HEK293 (cell line): Measurements from ENCODE around the gene WAC.

Source experiments
- CTCF ChIA-PET: fragments of 350-600 bp; formaldehyde crosslinking; extraction: SDS; loops from one replicate; lab custom pipeline; 2021; ENCODE audit warnings: antibody characterized with exemption; lab: Yijun Ruan, JAX
- POLR2A ChIA-PET: fragments of 300-600 bp; formaldehyde crosslinking; extraction: SDS; loops from one replicate; lab custom pipeline; 2020; ENCODE audit warnings: antibody characterized with exemption, inconsistent platforms; lab: Yijun Ruan, JAX
- H3K27ac ChIP-seq: fragments of 200-500 bp; sonication (Bioruptor generic); 2 replicates; pipeline ENCODE4 v1.5.1; 2014; ENCODE audit warnings: low read depth, low read length, control low read depth, inconsistent platforms; ENCODE audit errors: extremely low read depth
- H3K36me3 ChIP-seq, 2 experiments: fragments of 200-500 bp in 1 of 2; sonication (Bioruptor generic) in 1 of 2; 1 replicate in 1 of 2; 2 replicates in 1 of 2; pipeline ENCODE4 v1.5.1; 2014 to 2017; ENCODE audit warnings: inconsistent platforms in 2 of 2, low read length in 2 of 2; ENCODE audit not compliant: control insufficient read depth in 2 of 2, insufficient read depth in 1 of 2
- H3K4me1 ChIP-seq: fragments of 200-500 bp; sonication (Bioruptor generic); 2 replicates; pipeline ENCODE4 v1.5.1; 2014; ENCODE audit warnings: mild to moderate bottlenecking, low read length, inconsistent platforms; ENCODE audit not compliant: control insufficient read depth, insufficient read depth
- H3K4me3 ChIP-seq: 2 replicates; pipeline ENCODE4 v1.5.1; 2011; ENCODE audit warnings: low read depth, mild to moderate bottlenecking, control low read depth, low read length, moderate library complexity
- H3K9me3 ChIP-seq: fragments of 200-500 bp; sonication (Bioruptor generic); 2 replicates; pipeline ENCODE4 v1.5.1; 2014; ENCODE audit warnings: low read depth, low read length, inconsistent platforms; ENCODE audit not compliant: control insufficient read depth, insufficient read depth
- ATF2 ChIP-seq: fragments of 450-650 bp; formaldehyde crosslinking; IDR thresholded peaks from 2 replicates; pipeline ENCODE4 v1.5.1; 2016; ENCODE audit warnings: missing biosample characterization, missing genetic modification characterization, low read depth
- MYNN ChIP-seq: fragments of 450-650 bp; formaldehyde crosslinking; IDR thresholded peaks from 2 replicates; pipeline ENCODE4 v1.5.1; 2016; ENCODE audit warnings: missing biosample characterization, missing genetic modification characterization, borderline replicate concordance
- PRDM10 ChIP-seq: fragments of 450-650 bp; formaldehyde crosslinking; IDR thresholded peaks from 2 replicates; pipeline ENCODE4 v1.5.1; 2016; ENCODE audit warnings: missing biosample characterization, missing genetic modification characterization
- SCRT1 ChIP-seq: fragments of 450-650 bp; formaldehyde crosslinking; IDR thresholded peaks from 2 replicates; pipeline ENCODE4 v1.5.1; 2016; ENCODE audit warnings: missing biosample characterization, missing genetic modification characterization, borderline replicate concordance
- TCF7L2 ChIP-seq: IDR thresholded peaks from 2 replicates; pipeline ENCODE4 v1.6.1; 2011; ENCODE audit warnings: low read depth, mild to moderate bottlenecking, inconsistent platforms, low read length, moderate library complexity, borderline replicate concordance
- TRIM28 ChIP-seq: IDR thresholded peaks from 2 replicates; pipeline ENCODE4 v1.6.1; 2011; ENCODE audit warnings: low read length, control low read depth, borderline replicate concordance
- ZFP37 ChIP-seq: fragments of 450-650 bp; formaldehyde crosslinking; IDR thresholded peaks from 2 replicates; pipeline ENCODE4 v1.5.1; 2016; ENCODE audit warnings: missing biosample characterization, missing genetic modification characterization
- ZNF114 ChIP-seq: fragments of 450-650 bp; formaldehyde crosslinking; IDR thresholded peaks from 2 replicates; pipeline ENCODE4 v1.5.0; 2017; ENCODE audit warnings: missing biosample characterization, missing genetic modification characterization
- ZNF184 ChIP-seq: fragments of 450-650 bp; IDR thresholded peaks from 2 replicates; pipeline ENCODE4 v1.5.1; 2018; ENCODE audit warnings: missing biosample characterization, mild to moderate bottlenecking, missing genetic modification characterization
- ZNF24 ChIP-seq: fragments of 450-650 bp; formaldehyde crosslinking; IDR thresholded peaks from 2 replicates; pipeline ENCODE4 v1.5.1; 2016; ENCODE audit warnings: missing biosample characterization, missing genetic modification characterization
- ZNF324 ChIP-seq: fragments of 450-650 bp; formaldehyde crosslinking; IDR thresholded peaks from 2 replicates; pipeline ENCODE4 v1.5.1; 2016; ENCODE audit warnings: missing biosample characterization, missing genetic modification characterization
- ZNF391 ChIP-seq: fragments of 450-650 bp; formaldehyde crosslinking; IDR thresholded peaks from 2 replicates; pipeline ENCODE4 v1.5.1; 2016; ENCODE audit warnings: low read depth, missing biosample characterization, missing genetic modification characterization, borderline replicate concordance
- ZNF580 ChIP-seq: fragments of 450-650 bp; formaldehyde crosslinking; IDR thresholded peaks from 2 replicates; pipeline ENCODE4 v1.5.1; 2016; ENCODE audit warnings: missing biosample characterization, missing genetic modification characterization
- ZNF600 ChIP-seq: fragments of 450-650 bp; formaldehyde crosslinking; IDR thresholded peaks from 2 replicates; pipeline ENCODE4 v1.5.1; 2016; ENCODE audit warnings: missing biosample characterization, missing genetic modification characterization
- ZNF610 ChIP-seq: fragments of 450-650 bp; formaldehyde crosslinking; IDR thresholded peaks from 2 replicates; pipeline ENCODE4 v1.5.1; 2016; ENCODE audit warnings: missing biosample characterization, missing genetic modification characterization, borderline replicate concordance
- ZNF677 ChIP-seq: fragments of 450-650 bp; IDR thresholded peaks from 2 replicates; pipeline ENCODE4 v1.5.0; 2018; ENCODE audit warnings: missing biosample characterization, mild to moderate bottlenecking, missing genetic modification characterization, moderate library complexity
- ZNF830 ChIP-seq: fragments of 450-650 bp; IDR thresholded peaks from 2 replicates; pipeline ENCODE4 v1.5.0; 2018; ENCODE audit warnings: missing biosample characterization, missing genetic modification characterization, low read depth, mild to moderate bottlenecking, moderate library complexity
- ZNF843 ChIP-seq: fragments of 450-650 bp; formaldehyde crosslinking; IDR thresholded peaks from 2 replicates; pipeline ENCODE4 v1.5.1; 2016; ENCODE audit warnings: missing biosample characterization, missing genetic modification characterization
- ZSCAN30 ChIP-seq: fragments of 450-650 bp; IDR thresholded peaks from 2 replicates; pipeline ENCODE4 v1.5.1; 2018; ENCODE audit warnings: missing biosample characterization, mild to moderate bottlenecking, missing genetic modification characterization, moderate library complexity
- TF ChIP-seq, protein P1 (sequence below): fragments of 450-650 bp; formaldehyde crosslinking; IDR thresholded peaks from 2 replicates; pipeline ENCODE4 v1.5.1; 2017; ENCODE audit warnings: missing biosample characterization, missing genetic modification characterization
- TF ChIP-seq, protein P2 (sequence below): fragments of 450-650 bp; formaldehyde crosslinking; IDR thresholded peaks from 2 replicates; pipeline ENCODE4 v1.5.1; 2017; ENCODE audit warnings: missing biosample characterization, mild to moderate bottlenecking, missing genetic modification characterization, moderate library complexity

WAC gene

GRCh38 chr10:28561531-28561930, 28.6 kb downstream of the WAC start:
- ChIA-PET CTCF (no interaction called here), POLR2A (no interaction called here)
- TF ChIP-seq ZNF114 (no peak), ATF2 (tag by site-specific recombination) (no peak), ZNF184 (tag by site-specific recombination) (no peak), SCRT1 (no peak), ZNF580 (no peak), ZFP37 (tag by site-specific recombination) (no peak), ZNF610 (no peak), ZSCAN30 (tag by site-specific recombination) (no peak)
- Histone ChIP-seq H3K4me1 (peaks cover 8% of the 10 kb centered on the region; the same call in 1 of the 2 replicates), H3K4me3 (no peak overlapping the region), H3K9me3 (no peaks in the 10 kb centered on the region), H3K36me3 (peaks cover 12 to 67% of the 10 kb centered on the region in 2 experiments; a peak in 2 of 3 replicates), H3K27ac (no peak overlapping the region)

DNA sequence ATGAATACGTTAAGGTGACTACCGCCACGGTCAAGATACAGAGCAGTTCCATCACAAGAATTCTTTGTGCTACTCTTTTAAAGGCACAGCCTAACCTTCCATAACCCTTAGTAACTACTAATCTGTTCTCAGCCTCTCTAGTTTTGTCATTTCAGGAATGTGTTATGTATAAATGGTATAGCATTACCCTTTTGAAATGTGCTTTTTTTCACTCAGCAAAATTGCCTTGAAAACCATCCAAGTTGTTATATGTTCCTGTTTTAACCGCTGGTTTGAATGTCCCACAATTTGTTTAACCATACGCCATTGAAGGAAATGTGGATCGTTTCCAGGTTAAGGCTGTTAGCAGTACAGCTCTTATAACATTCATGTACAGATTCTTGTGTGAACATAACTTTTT, 32.0 kb downstream of the WAC start:
- no peak for TF ChIP-seq ZNF391 (tag by site-specific recombination)
- no peak for TF ChIP-seq ZNF677 (tag by site-specific recombination)
- peak; percentile 87 for TF ChIP-seq ZNF600 (tag by site-specific recombination)
- 0 out of 2 replicates have a peak, but pooled peaks have one; percentile 11 for TF ChIP-seq PRDM10 (tag by site-specific recombination)
- TF ChIP-seq ZNF24 (tag by site-specific recombination): no peak
- no peak for TF ChIP-seq ZNF324
- TF ChIP-seq, protein P1, sequence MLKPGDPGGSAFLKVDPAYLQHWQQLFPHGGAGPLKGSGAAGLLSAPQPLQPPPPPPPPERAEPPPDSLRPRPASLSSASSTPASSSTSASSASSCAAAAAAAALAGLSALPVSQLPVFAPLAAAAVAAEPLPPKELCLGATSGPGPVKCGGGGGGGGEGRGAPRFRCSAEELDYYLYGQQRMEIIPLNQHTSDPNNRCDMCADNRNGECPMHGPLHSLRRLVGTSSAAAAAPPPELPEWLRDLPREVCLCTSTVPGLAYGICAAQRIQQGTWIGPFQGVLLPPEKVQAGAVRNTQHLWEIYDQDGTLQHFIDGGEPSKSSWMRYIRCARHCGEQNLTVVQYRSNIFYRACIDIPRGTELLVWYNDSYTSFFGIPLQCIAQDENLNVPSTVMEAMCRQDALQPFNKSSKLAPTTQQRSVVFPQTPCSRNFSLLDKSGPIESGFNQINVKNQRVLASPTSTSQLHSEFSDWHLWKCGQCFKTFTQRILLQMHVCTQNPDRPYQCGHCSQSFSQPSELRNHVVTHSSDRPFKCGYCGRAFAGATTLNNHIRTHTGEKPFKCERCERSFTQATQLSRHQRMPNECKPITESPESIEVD (tag by site-specific recombination): peak; percentile 65
- TF ChIP-seq ATF2 (tag by site-specific recombination): no peak
- TF ChIP-seq MYNN: no peak
- TF ChIP-seq, protein P2, sequence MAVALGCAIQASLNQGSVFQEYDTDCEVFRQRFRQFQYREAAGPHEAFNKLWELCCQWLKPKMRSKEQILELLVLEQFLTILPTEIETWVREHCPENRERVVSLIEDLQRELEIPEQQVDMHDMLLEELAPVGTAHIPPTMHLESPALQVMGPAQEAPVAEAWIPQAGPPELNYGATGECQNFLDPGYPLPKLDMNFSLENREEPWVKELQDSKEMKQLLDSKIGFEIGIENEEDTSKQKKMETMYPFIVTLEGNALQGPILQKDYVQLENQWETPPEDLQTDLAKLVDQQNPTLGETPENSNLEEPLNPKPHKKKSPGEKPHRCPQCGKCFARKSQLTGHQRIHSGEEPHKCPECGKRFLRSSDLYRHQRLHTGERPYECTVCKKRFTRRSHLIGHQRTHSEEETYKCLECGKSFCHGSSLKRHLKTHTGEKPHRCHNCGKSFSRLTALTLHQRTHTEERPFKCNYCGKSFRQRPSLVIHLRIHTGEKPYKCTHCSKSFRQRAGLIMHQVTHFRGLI (tag by site-specific recombination): no peak
- 0 out of 2 replicates have a peak, but pooled peaks have one; percentile 16 for TF ChIP-seq TRIM28
- TF ChIP-seq ZNF830 (tag by site-specific recombination): no peak
- no peak for TF ChIP-seq TCF7L2
- TF ChIP-seq ZNF843 (tag by site-specific recombination): no peak
- peaks cover 26 to 68% of the 10 kb centered on the region in 2 experiments; a peak in 2 of 3 replicates for H3K36me3 ChIP-seq
- no peak overlapping the region for H3K4me3 ChIP-seq
- ChIA-PET POLR2A (no interaction called here), CTCF (no interaction called here)
- peaks cover 12% of the 10 kb centered on the region; the same call in 1 of the 2 replicates for H3K4me1 ChIP-seq
- no peaks in the 10 kb centered on the region for H3K9me3 ChIP-seq
- no peak overlapping the region for H3K27ac ChIP-seq
